ENCODE data around the gene TBC1D10B. TPM values are rescaled to one million over a fixed set of nuclear protein-coding genes. Genes with fewer than 3 reads are reported as not detected.

The TBC1D10B gene
- total RNA-seq, 1 experiment from 2014 or later, result 49.2 TPM

- ATAC-seq (no peak), DNase-seq (ENCODE audit: low read depth, low spot score) (no peak)
- H3K79me2 ChIP-seq (ENCODE audit: insufficient read depth, low read length), result peaks cover 50% of the 10 kb centered on the region
- BruUV-seq (replicated peaks), result no TSS peak
- peaks cover 12 to 36% of the 10 kb centered on the region in 2 experiments for H3K36me3 ChIP-seq (ENCODE audit: control insufficient read depth in 1 of 2, insufficient read depth in 2 of 2, low read length in 2 of 2)
- CTCF ChIA-PET, result no interaction called here
- H3K9me2 ChIP-seq (ENCODE audit: insufficient read depth), result no peaks in the 10 kb centered on the region
- H3K9ac ChIP-seq (ENCODE audit: low read length), result no peak overlapping the region; the same call in 1 of the 2 replicates
- H3K4me1 ChIP-seq (ENCODE audit: control insufficient read depth in 1 of 2, insufficient read depth in 2 of 2, low read length in 2 of 2), result peaks cover 23 to 36% of the 10 kb centered on the region in 2 experiments
- H2AFZ ChIP-seq (ENCODE audit: low read depth, low read length, poor library complexity, severe bottlenecking), result no peak overlapping the region
- TF ChIP-seq SRF (IDR thresholded peaks at IDR 0.05; ENCODE audit: low read depth), result no peak
- no peak for TF ChIP-seq ZFX (IDR thresholded peaks at IDR 0.05)
- no peak for TF ChIP-seq POLR2AphosphoS5 (IDR thresholded peaks at IDR 0.05; ENCODE audit: low read depth, low read length)
- no peak for TF ChIP-seq FOSL1 (IDR thresholded peaks at IDR 0.05; ENCODE audit: low read depth)
- TF ChIP-seq EGR1 (IDR thresholded peaks at IDR 0.05; ENCODE audit: low read depth), result no peak
- TF ChIP-seq SIN3A (IDR thresholded peaks at IDR 0.05; ENCODE audit: low read depth), result no peak
- TF ChIP-seq JUND (IDR thresholded peaks at IDR 0.05), result no peak
- TF ChIP-seq REST (IDR thresholded peaks at IDR 0.05; ENCODE audit: low read depth), result no peak
- no peak for TF ChIP-seq YY1 (IDR thresholded peaks at IDR 0.05; ENCODE audit: extremely low read depth, insufficient replicate concordance, low read depth, low read length)
- TF ChIP-seq TCF7L2 (IDR thresholded peaks at IDR 0.05; ENCODE audit: borderline replicate concordance, extremely low read depth, insufficient read depth, insufficient read length), result no peak
- no peak for TF ChIP-seq CBX3 (IDR thresholded peaks at IDR 0.05; ENCODE audit: low read depth)
- TF ChIP-seq, protein P1, sequence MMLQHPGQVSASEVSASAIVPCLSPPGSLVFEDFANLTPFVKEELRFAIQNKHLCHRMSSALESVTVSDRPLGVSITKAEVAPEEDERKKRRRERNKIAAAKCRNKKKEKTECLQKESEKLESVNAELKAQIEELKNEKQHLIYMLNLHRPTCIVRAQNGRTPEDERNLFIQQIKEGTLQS (IDR thresholded peaks at IDR 0.05), result no peak
- H3K4me3 ChIP-seq (replicated peaks in 1 of 2; ENCODE audit: low read depth in 1 of 2, low read length in 2 of 2), result no peak overlapping the region
- RAD21 ChIA-PET (ENCODE audit: low non-redundant PET in 1 of 2, low total read pairs in 2 of 2, uncharacterized antibody in 2 of 2, unreplicated experiment in 2 of 2), result no interaction called here
- POLR2A ChIA-PET, result no interaction called here
- no peak overlapping the region; the same call in 1 of the 2 replicates for H3K27ac ChIP-seq (ENCODE audit: low read depth, low read length)
- H3K9me3 ChIP-seq (ENCODE audit: control insufficient read depth in 1 of 2, insufficient read depth in 1 of 2, low read depth in 1 of 2, low read length in 2 of 2), result no peaks in the 10 kb centered on the region
- intact Hi-C loops (cut with micrococcal nuclease), result no loop called here
- H3K4me2 ChIP-seq (ENCODE audit: low read length), result no peak overlapping the region
- no peaks in the 10 kb centered on the region for H4K20me1 ChIP-seq (ENCODE audit: insufficient read depth)
- no peaks in the 10 kb centered on the region for H3K27me3 ChIP-seq (ENCODE audit: insufficient read depth, low read length)
Measured at GRCh38 chr16:30357715-30358576, 12.3 kb downstream of the TBC1D10B start.
